Esophagus (tissue), 2 donors: Measurements from ENCODE around the gene AP2B1. TPM values are rescaled to one million over a fixed set of nuclear protein-coding genes. Genes with fewer than 3 reads are reported as not detected.

Experiments used
- H3K27ac ChIP-seq, 2 donors: one replicate each; pipeline ENCODE4 v1.5.1; 2013; ENCODE audit warnings: low read depth in 2 of 2, mild to moderate bottlenecking in 2 of 2, inconsistent platforms in 1 of 2, low read length in 1 of 2, moderate library complexity in 1 of 2
- H3K27me3 ChIP-seq, 2 donors: one replicate each; pipeline ENCODE4 v1.6.1; 2013; ENCODE audit warnings: low read length in 2 of 2, control low read depth in 1 of 2, mild to moderate bottlenecking in 1 of 2; ENCODE audit not compliant: insufficient read depth in 2 of 2, control insufficient read depth in 1 of 2
- H3K36me3 ChIP-seq, 2 donors: one replicate each; pipeline ENCODE4 v1.6.1; 2013; ENCODE audit warnings: low read length in 1 of 2; ENCODE audit not compliant: control insufficient read depth in 2 of 2, insufficient read depth in 2 of 2
- H3K4me1 ChIP-seq, 2 donors: one replicate each; pipeline ENCODE4 v1.6.1; 2013; ENCODE audit warnings: low read length in 1 of 2; ENCODE audit not compliant: control insufficient read depth in 2 of 2, insufficient read depth in 2 of 2
- H3K4me3 ChIP-seq, 2 donors: one replicate each; pipeline ENCODE4 v1.5.1; 2013; ENCODE audit warnings: low read length in 2 of 2, mild to moderate bottlenecking in 2 of 2, low read depth in 1 of 2, moderate library complexity in 1 of 2
- H3K9me3 ChIP-seq, 2 donors: one replicate each; pipeline ENCODE4 v1.6.1; 2013; ENCODE audit warnings: mild to moderate bottlenecking in 2 of 2, low read depth in 1 of 2, low read length in 1 of 2, moderate library complexity in 1 of 2; ENCODE audit not compliant: control insufficient read depth in 2 of 2, insufficient read depth in 1 of 2
- WGBS, 2 donors: extraction: QIAGEN DNeasy Blood & Tissue Kit; methylation state at CpG; one replicate each; pipeline ENCODE4 v1.1.7; 2013; 5-methylcytosine and 5-hydroxymethylcytosine counted together
- polyA plus RNA-seq, 2 donors: library from polyadenylated mRNA; stranded (reverse); fragments of 200-250 nt; gene quantifications; one replicate each; pipeline ENCODE4 v1.2.3, GENCODE V29; 2013
- donor health status: healthy with polysubstance abuse.
- donor health status: Bipolar disorder and iron deficiency.

Gene AP2B1
- polyA plus RNA-seq, 2 donors: 13.2 to 14.3 TPM

GRCh38 chr17:35653619-35654361 lies 66.7 kb downstream of the AP2B1 start:
- 76 to 91% methylated on average over 12 of the region's 12 CpGs for WGBS, 2 donors
- Histone ChIP-seq H3K4me3 (no peak overlapping the region), H3K27ac (no peak overlapping the region), H3K27me3 (no peaks in the 10 kb centered on the region), H3K9me3 (no peaks in the 10 kb centered on the region), H3K4me1 (no peaks in the 10 kb centered on the region), H3K36me3 (peaks cover 0 to 5% of the 10 kb centered on the region in 2 donors)

DNA sequence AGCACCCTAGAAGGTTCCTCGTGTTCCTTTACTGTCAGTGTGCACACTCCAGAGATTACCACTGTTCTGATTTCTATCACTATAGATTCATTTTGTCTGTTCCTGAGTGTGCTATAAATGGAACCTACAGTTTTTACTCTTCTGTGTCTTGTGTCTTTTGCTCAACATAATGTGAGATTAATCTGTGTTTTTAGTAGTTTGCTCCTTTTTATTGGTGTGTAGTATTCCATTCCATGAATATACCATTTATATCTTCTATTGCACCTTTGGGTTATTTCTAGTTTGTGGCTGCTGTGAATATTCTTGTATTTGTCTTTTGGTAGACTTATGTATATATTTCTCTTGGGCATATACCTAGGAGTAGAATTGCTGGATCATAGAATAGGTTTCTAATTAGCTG lies 68.2 kb downstream of the AP2B1 start:
- no peak overlapping the region for H3K27ac ChIP-seq
- H3K4me3 ChIP-seq: no peak overlapping the region
- peaks cover 0 to 5% of the 10 kb centered on the region in 2 donors for H3K36me3 ChIP-seq
- 96 to 100% methylated on average over 1 of the region's 1 CpG for WGBS, 2 donors
- no peaks in the 10 kb centered on the region for H3K4me1 ChIP-seq
- H3K9me3 ChIP-seq: no peaks in the 10 kb centered on the region
- no peaks in the 10 kb centered on the region for H3K27me3 ChIP-seq

GRCh38 chr17:35660902-35661301 lies 73.8 kb downstream of the AP2B1 start:
- H3K4me1 ChIP-seq: no peaks in the 10 kb centered on the region
- no peak overlapping the region for H3K27ac ChIP-seq
- H3K36me3 ChIP-seq: no peaks in the 10 kb centered on the region
- no peaks in the 10 kb centered on the region for H3K9me3 ChIP-seq
- 98 to 100% methylated on average over 1 of the region's 1 CpG for WGBS, 2 donors
- no peaks in the 10 kb centered on the region for H3K27me3 ChIP-seq
- H3K4me3 ChIP-seq: no peak overlapping the region

DNA sequence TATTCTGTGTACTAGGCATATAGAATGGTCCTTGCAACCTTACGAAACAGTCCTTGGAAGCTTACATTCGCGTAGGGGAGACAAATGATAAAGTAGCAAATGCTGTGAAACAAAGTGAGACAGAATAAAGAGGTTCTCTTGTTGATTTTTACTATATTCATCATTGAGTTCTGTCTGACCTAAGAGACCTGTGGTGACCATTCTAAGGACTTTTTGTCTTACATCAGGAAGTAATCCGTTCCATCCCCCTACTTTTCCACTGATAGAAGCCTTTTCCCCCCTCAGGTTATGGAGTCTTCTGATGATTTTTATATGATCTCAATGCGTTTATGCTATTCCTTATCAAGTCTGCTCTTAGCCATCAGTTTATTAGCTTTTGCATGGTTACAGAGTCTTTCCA lies 77.6 kb downstream of the AP2B1 start:
- Histone ChIP-seq H3K9me3 (no peaks in the 10 kb centered on the region), H3K4me1 (no peaks in the 10 kb centered on the region), H3K27ac (no peak overlapping the region), H3K4me3 (no peak overlapping the region), H3K36me3 (no peaks in the 10 kb centered on the region), H3K27me3 (no peaks in the 10 kb centered on the region)
- 93 to 94% methylated on average over 5 of the region's 5 CpGs for WGBS, 2 donors

DNA sequence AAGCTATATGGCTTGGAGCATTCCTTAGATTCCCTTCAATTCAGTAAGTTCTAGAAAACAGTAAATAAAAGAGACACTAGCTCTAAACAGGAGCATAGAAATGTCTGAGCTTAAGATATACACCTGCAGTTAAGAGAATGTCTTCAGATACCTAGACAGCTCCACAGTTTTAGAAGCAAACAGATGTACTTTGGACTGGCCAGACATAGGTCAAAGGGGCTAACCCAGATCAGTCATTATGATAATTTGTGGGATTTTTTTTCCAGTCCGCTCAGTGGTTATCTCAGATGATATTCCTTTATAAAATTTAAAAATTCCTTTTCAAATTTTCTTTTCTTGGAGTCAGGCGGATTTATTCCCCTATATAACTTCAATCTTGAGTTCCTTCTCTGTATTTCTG lies 78.5 kb downstream of the AP2B1 start:
- WGBS, 2 donors: 93 to 96% methylated on average over 2 of the region's 2 CpGs
- H3K27me3 ChIP-seq: no peaks in the 10 kb centered on the region
- H3K4me1 ChIP-seq: no peaks in the 10 kb centered on the region
- no peaks in the 10 kb centered on the region for H3K9me3 ChIP-seq
- peaks cover 0 to under 1% of the 10 kb centered on the region in 2 donors for H3K36me3 ChIP-seq
- H3K4me3 ChIP-seq: no peak overlapping the region
- no peak overlapping the region for H3K27ac ChIP-seq

GRCh38 chr17:35666070-35666469 lies 78.9 kb downstream of the AP2B1 start:
- no peak overlapping the region for H3K27ac ChIP-seq
- H3K9me3 ChIP-seq: no peaks in the 10 kb centered on the region
- no peak overlapping the region for H3K4me3 ChIP-seq
- H3K27me3 ChIP-seq: no peaks in the 10 kb centered on the region
- 48 to 49% methylated on average over 2 of the region's 2 CpGs for WGBS, 2 donors
- H3K4me1 ChIP-seq: no peaks in the 10 kb centered on the region
- peaks cover 0 to 2% of the 10 kb centered on the region in 2 donors for H3K36me3 ChIP-seq

DNA sequence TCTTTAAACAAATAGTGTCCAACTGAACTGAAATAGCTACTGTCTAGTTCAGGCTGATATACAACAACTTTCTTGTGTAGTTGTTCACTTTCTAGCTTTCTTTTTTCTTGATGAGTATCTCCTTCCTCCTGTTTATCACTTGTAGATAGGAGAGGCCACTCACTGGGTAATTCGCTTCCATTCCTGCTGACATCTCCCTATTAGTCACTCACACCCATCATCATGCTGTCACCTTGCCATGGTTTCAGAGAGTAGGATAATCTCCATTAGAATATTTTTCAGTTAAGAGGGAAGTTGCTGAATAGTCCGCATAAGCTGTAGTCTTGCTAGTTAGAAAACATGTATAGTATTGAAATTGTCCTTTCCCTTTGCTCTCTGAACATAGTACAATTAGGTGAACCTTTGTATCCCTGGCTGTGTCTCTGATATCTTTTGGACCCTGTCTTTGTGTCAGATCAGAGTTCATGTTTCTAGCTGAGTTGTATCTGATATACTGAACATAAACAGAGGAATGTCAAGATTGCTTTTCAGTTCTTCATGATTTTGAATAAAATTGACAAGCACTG lies 79.9 kb downstream of the AP2B1 start:
- 89% methylated on average over 2 of the region's 2 CpGs for WGBS, 2 donors
- no peak overlapping the region for H3K27ac ChIP-seq

DNA sequence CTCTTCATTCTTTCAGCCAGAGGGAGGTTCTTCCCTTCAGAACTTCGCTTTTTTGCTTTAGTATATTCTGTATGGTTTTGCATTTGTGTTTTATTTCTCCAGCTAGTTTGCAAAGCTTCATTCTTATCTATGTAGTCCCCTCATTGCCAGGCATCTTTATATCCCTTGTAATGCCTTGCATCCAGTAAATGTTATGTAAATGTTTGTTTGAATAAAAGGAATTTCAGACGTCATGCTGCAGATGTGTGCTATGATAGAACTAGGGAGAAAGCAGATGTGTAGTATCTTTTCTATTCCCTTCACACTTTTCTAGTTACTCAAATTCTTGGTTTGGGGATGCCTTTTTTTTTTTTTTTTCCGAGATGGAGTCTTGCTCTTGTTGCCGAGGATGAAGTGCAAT lies 81.7 kb downstream of the AP2B1 start:
- H3K4me1 ChIP-seq: no peaks in the 10 kb centered on the region
- H3K27me3 ChIP-seq: no peaks in the 10 kb centered on the region
- 81 to 82% methylated on average over 4 of the region's 4 CpGs for WGBS, 2 donors
- no peak overlapping the region for H3K4me3 ChIP-seq
- peaks cover 0 to 2% of the 10 kb centered on the region in 2 donors for H3K36me3 ChIP-seq
- H3K9me3 ChIP-seq: no peaks in the 10 kb centered on the region
- H3K27ac ChIP-seq: no peak overlapping the region

More for the DNA sequence above, 79.9 kb downstream of the AP2B1 start:
- no peaks in the 10 kb centered on the region for H3K4me1 ChIP-seq
- no peaks in the 10 kb centered on the region for H3K9me3 ChIP-seq
- peaks cover 0 to 2% of the 10 kb centered on the region in 2 donors for H3K36me3 ChIP-seq
- no peak overlapping the region for H3K4me3 ChIP-seq
- no peaks in the 10 kb centered on the region for H3K27me3 ChIP-seq

DNA sequence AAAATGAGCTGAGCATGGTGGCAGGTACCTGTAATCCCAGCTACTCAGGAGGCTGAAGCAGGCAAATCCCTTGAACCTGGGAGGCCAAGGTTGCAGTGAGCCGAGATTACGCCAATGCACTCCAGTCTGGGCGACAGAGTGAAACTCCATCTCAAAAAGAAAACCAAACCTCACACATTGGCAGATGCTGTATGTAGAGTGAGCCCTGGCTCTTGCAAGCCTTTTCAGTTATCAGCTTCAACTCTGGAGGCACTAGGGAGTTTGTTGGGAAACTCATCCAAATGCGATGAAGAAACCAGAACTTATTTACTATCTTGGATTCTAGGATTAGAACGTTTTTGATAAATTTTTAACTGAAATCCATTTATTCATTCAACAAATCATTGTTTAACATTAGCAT lies 87.4 kb downstream of the AP2B1 start:
- Histone ChIP-seq H3K36me3 (peaks cover 0 to 2% of the 10 kb centered on the region in 2 donors), H3K4me1 (no peaks in the 10 kb centered on the region), H3K27me3 (no peaks in the 10 kb centered on the region), H3K9me3 (no peaks in the 10 kb centered on the region), H3K4me3 (no peak overlapping the region), H3K27ac (no peak overlapping the region)
- WGBS, 2 donors: 90 to 96% methylated on average over 5 of the region's 5 CpGs

DNA sequence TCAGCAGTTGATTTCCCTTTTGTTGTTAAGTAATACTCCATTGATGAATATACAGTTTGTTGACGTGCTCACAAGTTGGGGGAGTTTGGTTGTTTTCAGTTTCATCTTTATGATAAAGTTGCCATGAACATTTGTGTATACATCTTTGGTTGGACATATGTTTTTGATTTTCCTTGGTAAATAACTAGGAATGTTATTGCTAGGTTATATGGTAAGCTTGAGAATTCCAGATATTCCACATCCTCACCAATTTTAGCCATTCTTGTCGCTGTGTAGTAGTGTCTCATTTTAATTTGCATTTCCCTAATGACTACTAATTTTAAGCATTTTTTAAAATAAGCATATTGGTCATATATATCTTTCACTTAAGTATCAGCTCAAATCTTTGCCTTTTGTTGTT lies 89.3 kb downstream of the AP2B1 start:
- Histone ChIP-seq H3K36me3 (no peaks in the 10 kb centered on the region), H3K27me3 (no peaks in the 10 kb centered on the region), H3K9me3 (no peaks in the 10 kb centered on the region), H3K4me3 (no peak overlapping the region), H3K27ac (no peak overlapping the region), H3K4me1 (no peaks in the 10 kb centered on the region)
- WGBS, 2 donors: 95 to 98% methylated on average over 2 of the region's 2 CpGs
